Measurements from ENCODE around the gene P2RY13. TPM values are rescaled to one million over a fixed set of nuclear protein-coding genes. Genes with fewer than 3 reads are reported as not detected.

The P2RY13 gene
- total RNA-seq, 8 experiments from 2014 or later = 0.13 to 1.8 (median 0.74) TPM

- ATAC-seq (replicated peaks in 6 of 8) = no peak
- in situ Hi-C loops (cut with MboI; ENCODE audit: low pct_unique_long_range_greater_than_20kb in 2 of 9, low sequenced_read_pairs in 9 of 9, unreplicated experiment in 9 of 9) = no loop called here
- H3K27ac ChIP-seq = no peak overlapping the region
- H3K4me1 ChIP-seq (replicated peaks in 1 of 2) = no peaks in the 10 kb centered on the region
- H3K4me3 ChIP-seq = no peak overlapping the region
- 41 to 100% (median 83%) methylated on average over 1 to 3 of the region's 3 CpGs for WGBS, 10 experiments
Observed at GRCh38 chr3:151346292-151346691, 16.9 kb upstream of the P2RY13 start.

GRCh38 chr3:151345859-151346258 is 16.5 kb upstream of the P2RY13 start:
- WGBS, 10 experiments = 10 to 100% (median 84%) methylated on average over 1 to 2 of the region's 2 CpGs
- no peak overlapping the region for H3K27ac ChIP-seq
- H3K4me1 ChIP-seq (replicated peaks in 1 of 2) = no peaks in the 10 kb centered on the region
- ATAC-seq (replicated peaks in 6 of 8) = peak in 2 of 8 experiments; percentile 67 to 83
- H3K4me3 ChIP-seq = no peak overlapping the region
- in situ Hi-C loops (cut with MboI; ENCODE audit: low pct_unique_long_range_greater_than_20kb in 2 of 9, low sequenced_read_pairs in 9 of 9, unreplicated experiment in 9 of 9) = no loop called here

GRCh38 chr3:151331696-151332095 is 2.3 kb upstream of the P2RY13 start:
- Histone ChIP-seq H3K27ac (no peak overlapping the region), H3K4me1 (replicated peaks in 1 of 2) (no peaks in the 10 kb centered on the region), H3K4me3 (no peak overlapping the region)
- in situ Hi-C loops (cut with MboI; ENCODE audit: low pct_unique_long_range_greater_than_20kb in 2 of 9, low sequenced_read_pairs in 9 of 9, unreplicated experiment in 9 of 9) = no loop called here
- no peak for ATAC-seq (replicated peaks in 6 of 8)
- WGBS, 10 experiments = 17 to 100% (median 83%) methylated on average over 1 to 2 of the region's 2 CpGs; no CpG with 5 or more reads in 3 of the 10 experiments

- Histone ChIP-seq H3K4me3 (no peak overlapping the region), H3K27ac (no peak overlapping the region), H3K4me1 (replicated peaks in 1 of 2) (no peaks in the 10 kb centered on the region)
- in situ Hi-C loops (cut with MboI; ENCODE audit: low pct_unique_long_range_greater_than_20kb in 2 of 9, low sequenced_read_pairs in 9 of 9, unreplicated experiment in 9 of 9) = no loop called here
- no peak for ATAC-seq (replicated peaks in 6 of 8)
Observed at GRCh38 chr3:151330899-151331298, 1.6 kb upstream of the P2RY13 start.

GRCh38 chr3:151330379-151330778 is 1.0 kb upstream of the P2RY13 start:
- Histone ChIP-seq H3K4me3 (no peak overlapping the region), H3K27ac (no peak overlapping the region), H3K4me1 (replicated peaks in 1 of 2) (no peaks in the 10 kb centered on the region)
- WGBS, 10 experiments = 50 to 100% (median 76%) methylated on average over 1 to 4 of the region's 4 CpGs
- in situ Hi-C loops (cut with MboI; ENCODE audit: low pct_unique_long_range_greater_than_20kb in 2 of 9, low sequenced_read_pairs in 9 of 9, unreplicated experiment in 9 of 9) = no loop called here
- no peak for ATAC-seq (replicated peaks in 6 of 8)

- in situ Hi-C loops (cut with MboI; ENCODE audit: low pct_unique_long_range_greater_than_20kb in 2 of 9, low sequenced_read_pairs in 9 of 9, unreplicated experiment in 9 of 9) = no loop called here
- H3K4me3 ChIP-seq = no peak overlapping the region
- H3K4me1 ChIP-seq (replicated peaks in 1 of 2) = no peaks in the 10 kb centered on the region
- no peak overlapping the region for H3K27ac ChIP-seq
- ATAC-seq (replicated peaks in 6 of 8) = peak in 1 of 8 experiments; percentile 36
- WGBS, 10 experiments = 4 to 86% (median 67%) methylated on average over 1 to 10 of the region's 10 CpGs; no CpG with 5 or more reads in 1 of the 10 experiments
Observed at GRCh38 chr3:151328298-151328995, 902 bp downstream of the P2RY13 start.

- Histone ChIP-seq H3K4me3 (no peak overlapping the region), H3K27ac (no peak overlapping the region), H3K4me1 (replicated peaks in 1 of 2) (no peaks in the 10 kb centered on the region)
- ATAC-seq (replicated peaks in 6 of 8) = peak in 3 of 8 experiments; percentile 43 to 66 (median 51)
- 2 to 100% (median 31%) methylated on average over 1 to 3 of the region's 3 CpGs for WGBS, 10 experiments
- in situ Hi-C loops (cut with MboI; ENCODE audit: low pct_unique_long_range_greater_than_20kb in 2 of 9, low sequenced_read_pairs in 9 of 9, unreplicated experiment in 9 of 9) = no loop called here
Observed at GRCh38 chr3:151327571-151328198, 1.7 kb downstream of the P2RY13 start.

- Histone ChIP-seq H3K27ac (no peak overlapping the region), H3K4me1 (replicated peaks in 1 of 2) (no peaks in the 10 kb centered on the region), H3K4me3 (no peak overlapping the region)
- in situ Hi-C loops (cut with MboI; ENCODE audit: low pct_unique_long_range_greater_than_20kb in 2 of 9, low sequenced_read_pairs in 9 of 9, unreplicated experiment in 9 of 9) = no loop called here
- WGBS, 10 experiments = 89 to 100% (median 100%) methylated on average over 1 of the region's 1 CpG; no CpG with 5 or more reads in 1 of the 10 experiments
- ATAC-seq (replicated peaks in 6 of 8) = no peak
Observed at GRCh38 chr3:151322511-151322910, 6.8 kb downstream of the P2RY13 start.

GRCh38 chr3:151321526-151321925 is 7.8 kb downstream of the P2RY13 start:
- no peak for ATAC-seq (replicated peaks in 6 of 8)
- 40 to 100% (median 100%) methylated on average over 1 of the region's 1 CpG; no CpG with 5 or more reads in 2 of the 10 experiments for WGBS, 10 experiments
- Histone ChIP-seq H3K27ac (no peak overlapping the region), H3K4me1 (replicated peaks in 1 of 2) (no peaks in the 10 kb centered on the region), H3K4me3 (no peak overlapping the region)
- in situ Hi-C loops (cut with MboI; ENCODE audit: low pct_unique_long_range_greater_than_20kb in 2 of 9, low sequenced_read_pairs in 9 of 9, unreplicated experiment in 9 of 9) = no loop called here

- WGBS, 10 experiments = 38 to 100% (median 86%) methylated on average over 1 to 2 of the region's 2 CpGs; no CpG with 5 or more reads in 3 of the 10 experiments
- Histone ChIP-seq H3K4me1 (replicated peaks in 1 of 2) (no peaks in the 10 kb centered on the region), H3K4me3 (no peak overlapping the region), H3K27ac (no peak overlapping the region)
- in situ Hi-C loops (cut with MboI; ENCODE audit: low pct_unique_long_range_greater_than_20kb in 2 of 9, low sequenced_read_pairs in 9 of 9, unreplicated experiment in 9 of 9) = no loop called here
- ATAC-seq (replicated peaks in 6 of 8) = no peak
Observed at GRCh38 chr3:151320131-151320530, 9.2 kb downstream of the P2RY13 start.

GRCh38 chr3:151319628-151320027 is 9.7 kb downstream of the P2RY13 start:
- 20 to 98% (median 92%) methylated on average over 1 to 4 of the region's 4 CpGs; no CpG with 5 or more reads in 2 of the 10 experiments for WGBS, 10 experiments
- ATAC-seq (replicated peaks in 6 of 8) = peak in 1 of 8 experiments; percentile 37
- no peaks in the 10 kb centered on the region for H3K4me1 ChIP-seq (replicated peaks in 1 of 2)
- no peak overlapping the region for H3K27ac ChIP-seq
- no peak overlapping the region for H3K4me3 ChIP-seq
- in situ Hi-C loops (cut with MboI; ENCODE audit: low pct_unique_long_range_greater_than_20kb in 2 of 9, low sequenced_read_pairs in 9 of 9, unreplicated experiment in 9 of 9) = no loop called here

GRCh38 chr3:151318991-151319390 is 10.4 kb downstream of the P2RY13 start:
- no peak overlapping the region for H3K4me3 ChIP-seq
- no peak for ATAC-seq (replicated peaks in 6 of 8)
- H3K4me1 ChIP-seq (replicated peaks in 1 of 2) = no peaks in the 10 kb centered on the region
- no peak overlapping the region for H3K27ac ChIP-seq
- in situ Hi-C loops (cut with MboI; ENCODE audit: low pct_unique_long_range_greater_than_20kb in 2 of 9, low sequenced_read_pairs in 9 of 9, unreplicated experiment in 9 of 9) = no loop called here
- WGBS, 10 experiments = 70 to 98% (median 90%) methylated on average over 1 to 7 of the region's 7 CpGs; no CpG with 5 or more reads in 3 of the 10 experiments

- in situ Hi-C loops (cut with MboI; ENCODE audit: low pct_unique_long_range_greater_than_20kb in 2 of 9, low sequenced_read_pairs in 9 of 9, unreplicated experiment in 9 of 9) = no loop called here
- no peak for ATAC-seq (replicated peaks in 6 of 8)
- H3K4me3 ChIP-seq = no peak overlapping the region
- H3K27ac ChIP-seq = no peak overlapping the region
- no peaks in the 10 kb centered on the region for H3K4me1 ChIP-seq (replicated peaks in 1 of 2)
Observed at GRCh38 chr3:151318313-151318712, 11.0 kb downstream of the P2RY13 start.

Measured in motor neuron (in vitro differentiated cells).